ENCODE measurements around the gene MCAM.

The MCAM gene

GRCh38 chr11:119352857-119353260 is 35.9 kb upstream of the MCAM start:
- no peak for TF ChIP-seq ZFX (IDR thresholded peaks at IDR 0.05)
- TF ChIP-seq, protein P1, sequence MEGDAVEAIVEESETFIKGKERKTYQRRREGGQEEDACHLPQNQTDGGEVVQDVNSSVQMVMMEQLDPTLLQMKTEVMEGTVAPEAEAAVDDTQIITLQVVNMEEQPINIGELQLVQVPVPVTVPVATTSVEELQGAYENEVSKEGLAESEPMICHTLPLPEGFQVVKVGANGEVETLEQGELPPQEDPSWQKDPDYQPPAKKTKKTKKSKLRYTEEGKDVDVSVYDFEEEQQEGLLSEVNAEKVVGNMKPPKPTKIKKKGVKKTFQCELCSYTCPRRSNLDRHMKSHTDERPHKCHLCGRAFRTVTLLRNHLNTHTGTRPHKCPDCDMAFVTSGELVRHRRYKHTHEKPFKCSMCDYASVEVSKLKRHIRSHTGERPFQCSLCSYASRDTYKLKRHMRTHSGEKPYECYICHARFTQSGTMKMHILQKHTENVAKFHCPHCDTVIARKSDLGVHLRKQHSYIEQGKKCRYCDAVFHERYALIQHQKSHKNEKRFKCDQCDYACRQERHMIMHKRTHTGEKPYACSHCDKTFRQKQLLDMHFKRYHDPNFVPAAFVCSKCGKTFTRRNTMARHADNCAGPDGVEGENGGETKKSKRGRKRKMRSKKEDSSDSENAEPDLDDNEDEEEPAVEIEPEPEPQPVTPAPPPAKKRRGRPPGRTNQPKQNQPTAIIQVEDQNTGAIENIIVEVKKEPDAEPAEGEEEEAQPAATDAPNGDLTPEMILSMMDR (conservative IDR thresholded peaks at IDR 0.05), result no peak
- H3K27ac ChIP-seq, result peak overlapping the region; percentile 10; the same call in 1 of the 2 replicates

DNA sequence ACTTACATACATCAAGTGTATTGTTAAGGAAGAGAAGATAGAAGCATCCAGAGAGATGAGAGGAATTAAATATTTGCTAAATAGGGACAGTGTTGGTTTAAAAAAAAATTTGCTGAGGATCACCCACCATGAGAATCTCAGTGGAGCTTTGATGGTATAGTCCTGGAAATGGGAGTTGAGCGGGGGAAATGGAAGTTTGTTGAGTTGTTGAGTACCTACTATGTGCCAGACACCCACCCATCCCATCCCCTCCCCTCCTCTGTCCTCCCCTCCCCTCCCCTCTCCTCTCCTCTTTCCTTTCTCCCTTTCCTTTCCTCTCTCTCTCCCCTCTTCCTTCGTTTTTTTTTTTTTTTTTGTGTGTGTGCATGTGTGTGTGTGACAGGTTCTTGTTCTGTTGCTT is 34.3 kb upstream of the MCAM start:
- H3K27ac ChIP-seq, result no peak overlapping the region
- TF ChIP-seq, protein P1 (conservative IDR thresholded peaks at IDR 0.05), result no peak
- no peak for TF ChIP-seq ZFX (IDR thresholded peaks at IDR 0.05)

GRCh38 chr11:119350302-119350701 is 33.4 kb upstream of the MCAM start:
- no peak for TF ChIP-seq ZFX (IDR thresholded peaks at IDR 0.05)
- TF ChIP-seq, protein P1 (conservative IDR thresholded peaks at IDR 0.05), result no peak
- H3K27ac ChIP-seq, result no peak overlapping the region

DNA sequence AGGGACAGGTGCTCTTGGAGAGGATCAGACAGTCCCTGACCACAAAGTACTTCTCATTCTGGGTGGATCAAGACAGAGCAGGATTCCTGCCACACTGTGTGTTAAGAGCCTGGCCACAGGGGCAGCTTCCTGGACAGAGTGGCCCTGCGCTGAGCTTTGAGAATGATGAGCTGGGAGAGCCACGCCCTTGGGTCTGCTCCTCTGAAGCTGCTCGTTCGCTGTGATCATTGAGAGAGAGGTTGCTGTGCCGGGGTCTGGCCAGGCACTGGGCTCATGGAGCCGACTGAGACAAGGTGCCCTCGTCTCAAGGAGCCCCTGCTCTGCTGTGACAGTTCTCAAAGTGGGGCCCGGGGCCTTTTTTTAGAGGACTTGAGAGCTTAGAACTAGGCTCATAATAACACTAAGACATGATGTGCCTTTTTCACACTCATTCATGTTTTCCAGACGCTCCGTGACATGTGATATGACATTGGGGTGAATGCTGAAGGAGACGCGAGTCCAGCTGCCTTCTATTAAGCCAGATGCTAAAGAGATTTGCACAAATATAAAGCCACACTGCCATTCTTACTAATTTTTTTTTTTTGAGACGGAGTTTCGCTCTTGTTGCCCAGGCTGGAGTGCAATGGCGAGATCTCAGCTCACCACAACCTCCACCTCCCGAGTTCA is 31.1 kb upstream of the MCAM start:
- H3K27ac ChIP-seq, result no peak overlapping the region
- TF ChIP-seq, protein P1 (conservative IDR thresholded peaks at IDR 0.05), result no peak
- TF ChIP-seq ZFX (IDR thresholded peaks at IDR 0.05), result no peak

- TF ChIP-seq, protein P1 (conservative IDR thresholded peaks at IDR 0.05), result no peak
- TF ChIP-seq ZFX (IDR thresholded peaks at IDR 0.05), result no peak
- H3K27ac ChIP-seq, result no peak overlapping the region
Measured at GRCh38 chr11:119347242-119347641, 30.3 kb upstream of the MCAM start.

GRCh38 chr11:119346605-119347004 is 29.7 kb upstream of the MCAM start, which contains the start of gene MFRP:
TSS of gene MFRP (minus strand) at chr11:119346705. CDS start at chr11:119346513, 192 bp downstream.
- TF ChIP-seq, protein P1 (conservative IDR thresholded peaks at IDR 0.05), result no peak
- no peak for TF ChIP-seq ZFX (IDR thresholded peaks at IDR 0.05)
- no peak within 1 kb of the TSS for H3K27ac ChIP-seq

DNA sequence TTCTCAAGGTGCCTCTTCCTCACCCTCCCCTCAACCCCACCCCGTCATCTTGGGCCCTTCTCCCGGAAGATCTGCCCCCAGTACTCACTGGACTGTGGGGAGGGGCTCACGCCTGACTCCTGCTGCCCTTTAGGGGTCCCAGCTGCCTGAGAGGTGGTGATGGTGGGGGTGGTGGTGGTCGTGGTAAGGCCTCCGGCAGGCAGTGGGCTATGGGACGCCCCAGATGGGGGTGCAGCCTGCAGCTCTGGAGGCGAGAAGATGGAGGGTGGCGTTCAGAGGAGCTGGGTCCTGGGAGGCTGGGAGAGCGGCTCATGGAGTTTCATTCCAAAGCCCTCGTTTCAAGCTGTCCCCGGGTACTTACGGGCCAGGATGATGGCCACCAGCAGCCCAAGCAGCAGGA is 28.8 kb upstream of the MCAM start:
- no peak overlapping the region for H3K27ac ChIP-seq
- TF ChIP-seq, protein P1 (conservative IDR thresholded peaks at IDR 0.05), result no peak

All from C4-2B (cell line).